ENCODE measurements around the gene PIGN.

DNA sequence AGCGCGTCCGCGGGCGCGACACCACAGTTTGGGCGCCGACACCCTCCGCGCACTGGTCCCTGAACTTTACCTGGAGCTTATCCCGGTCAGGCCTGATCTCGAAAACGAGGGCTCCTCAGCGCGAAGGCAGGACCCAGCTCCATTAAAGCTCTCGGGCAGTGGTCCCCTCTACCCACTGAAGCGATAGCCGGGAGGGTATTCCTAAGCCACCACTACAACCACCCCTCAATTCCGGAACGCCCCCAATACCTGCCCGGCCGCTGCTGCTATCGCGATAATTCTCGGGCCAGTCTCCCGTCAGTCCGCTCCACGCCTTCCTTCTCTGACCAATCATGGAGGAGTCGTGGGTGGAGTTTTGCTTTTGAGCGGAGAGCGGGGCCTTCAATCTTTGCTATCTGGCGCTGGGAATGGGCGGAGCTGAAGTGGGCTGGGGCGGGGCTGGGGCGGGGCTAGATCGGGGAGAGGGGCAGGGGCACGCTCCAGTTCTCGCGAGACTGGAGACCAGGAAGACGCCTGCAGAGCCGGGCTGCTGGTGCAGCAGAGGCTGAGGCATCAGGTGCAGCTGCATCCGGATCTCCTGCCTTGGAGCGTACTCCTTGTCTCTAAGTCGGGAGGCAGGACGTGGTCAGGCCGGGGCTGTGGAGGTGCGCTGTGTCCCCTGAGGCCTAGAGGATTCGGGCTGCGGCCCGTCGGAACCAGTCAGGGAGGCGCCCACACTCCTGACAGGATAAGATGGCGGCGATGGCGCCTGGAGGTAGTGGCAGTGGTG, at the start of gene PIGN, which contains the start of gene RELCH:
- TF ChIP-seq POLR2A (IDR thresholded peaks at IDR 0.05): peak; percentile 73 to 96 (median 96)
- TF ChIP-seq, protein P1, sequence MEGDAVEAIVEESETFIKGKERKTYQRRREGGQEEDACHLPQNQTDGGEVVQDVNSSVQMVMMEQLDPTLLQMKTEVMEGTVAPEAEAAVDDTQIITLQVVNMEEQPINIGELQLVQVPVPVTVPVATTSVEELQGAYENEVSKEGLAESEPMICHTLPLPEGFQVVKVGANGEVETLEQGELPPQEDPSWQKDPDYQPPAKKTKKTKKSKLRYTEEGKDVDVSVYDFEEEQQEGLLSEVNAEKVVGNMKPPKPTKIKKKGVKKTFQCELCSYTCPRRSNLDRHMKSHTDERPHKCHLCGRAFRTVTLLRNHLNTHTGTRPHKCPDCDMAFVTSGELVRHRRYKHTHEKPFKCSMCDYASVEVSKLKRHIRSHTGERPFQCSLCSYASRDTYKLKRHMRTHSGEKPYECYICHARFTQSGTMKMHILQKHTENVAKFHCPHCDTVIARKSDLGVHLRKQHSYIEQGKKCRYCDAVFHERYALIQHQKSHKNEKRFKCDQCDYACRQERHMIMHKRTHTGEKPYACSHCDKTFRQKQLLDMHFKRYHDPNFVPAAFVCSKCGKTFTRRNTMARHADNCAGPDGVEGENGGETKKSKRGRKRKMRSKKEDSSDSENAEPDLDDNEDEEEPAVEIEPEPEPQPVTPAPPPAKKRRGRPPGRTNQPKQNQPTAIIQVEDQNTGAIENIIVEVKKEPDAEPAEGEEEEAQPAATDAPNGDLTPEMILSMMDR (IDR thresholded peaks at IDR 0.05): no peak
